Stimulated activated memory B cell treated with anti-CD40 and anti-IgM and Interleukin-4, amounts not matched to agents 10 μg/mL and 1 μg/mL and 100 μg/mL, for 72 hours (primary cell): ENCODE data around the gene MAP3K4.

Experiments
- ATAC-seq: fragments of 150-1000 bp; cut with Tn5 transposase; 2 replicates; pipeline ENCODE4 v1.10.0; 2021
- H3K27ac Mint-ChIP-seq: one replicate; pipeline ENCODE4 v1.8.0; 2022; ENCODE audit warnings: mild to moderate bottlenecking, mixed read lengths
- H3K27me3 Mint-ChIP-seq: one replicate; pipeline ENCODE4 v1.8.0; 2022; ENCODE audit warnings: mixed read lengths
- H3K36me3 Mint-ChIP-seq: one replicate; pipeline ENCODE4 v1.8.0; 2022; ENCODE audit warnings: mixed read lengths
- H3K4me1 Mint-ChIP-seq: one replicate; pipeline ENCODE4 v1.8.0; 2022; ENCODE audit warnings: mixed read lengths
- H3K4me3 Mint-ChIP-seq: one replicate; pipeline ENCODE4 v1.8.0; 2022; ENCODE audit warnings: mild to moderate bottlenecking, moderate library complexity, mixed read lengths
- H3K9me3 Mint-ChIP-seq: one replicate; pipeline ENCODE4 v1.8.0; 2022; ENCODE audit warnings: mixed read lengths

The MAP3K4 gene

DNA sequence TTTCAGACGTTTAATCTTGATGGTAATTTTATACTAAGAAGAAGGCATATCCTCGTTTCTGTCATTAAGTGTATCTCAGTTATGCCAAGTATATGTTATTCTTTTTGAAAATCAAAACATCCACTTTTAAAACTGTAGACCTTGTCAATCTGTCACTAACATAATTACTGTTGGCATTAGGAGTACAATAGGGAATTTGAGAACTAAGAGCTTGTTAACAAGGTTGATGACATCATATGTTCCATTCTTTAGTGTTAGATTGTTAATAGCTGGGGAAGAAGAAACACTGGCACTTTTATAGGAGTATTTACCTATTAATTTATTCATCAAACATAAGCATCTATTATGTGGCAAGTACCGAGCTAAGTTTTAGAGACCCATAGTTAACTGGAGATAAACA, 76.2 kb downstream of the MAP3K4 start:
- Mint-ChIP-seq H3K36me3 (peaks cover 37% of the 10 kb centered on the region), H3K27ac (no peak overlapping the region), H3K4me1 (peaks cover 19% of the 10 kb centered on the region), H3K4me3 (no peak overlapping the region), H3K27me3 (no peaks in the 10 kb centered on the region), H3K9me3 (no peaks in the 10 kb centered on the region)
- ATAC-seq, result no peak

DNA sequence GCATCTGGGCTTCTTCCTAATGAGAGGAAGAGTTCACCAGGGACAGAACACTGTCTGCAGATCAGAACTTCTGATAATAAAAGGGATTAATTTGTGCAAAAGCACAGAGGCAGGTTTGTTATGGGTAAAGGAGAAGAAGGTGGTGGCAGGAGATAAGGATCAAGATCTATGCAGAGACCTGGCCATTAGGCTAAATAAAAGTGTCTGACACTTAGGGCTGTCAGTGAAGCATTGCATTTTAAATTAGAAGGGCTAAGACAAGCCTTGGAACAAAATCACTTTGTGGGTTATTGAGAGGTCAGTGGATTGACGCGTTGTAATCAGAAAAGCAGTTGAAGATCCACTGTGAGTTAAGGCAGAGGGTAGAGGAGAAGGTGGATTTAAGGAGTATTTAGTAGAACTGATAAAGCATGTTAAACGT, 76.8 kb downstream of the MAP3K4 start:
- ATAC-seq, result no peak
- H3K4me1 Mint-ChIP-seq, result peaks cover 16% of the 10 kb centered on the region
- H3K27me3 Mint-ChIP-seq, result no peaks in the 10 kb centered on the region
- H3K36me3 Mint-ChIP-seq, result peaks cover 36% of the 10 kb centered on the region
- H3K4me3 Mint-ChIP-seq, result no peak overlapping the region
- H3K9me3 Mint-ChIP-seq, result no peaks in the 10 kb centered on the region
- no peak overlapping the region for H3K27ac Mint-ChIP-seq

DNA sequence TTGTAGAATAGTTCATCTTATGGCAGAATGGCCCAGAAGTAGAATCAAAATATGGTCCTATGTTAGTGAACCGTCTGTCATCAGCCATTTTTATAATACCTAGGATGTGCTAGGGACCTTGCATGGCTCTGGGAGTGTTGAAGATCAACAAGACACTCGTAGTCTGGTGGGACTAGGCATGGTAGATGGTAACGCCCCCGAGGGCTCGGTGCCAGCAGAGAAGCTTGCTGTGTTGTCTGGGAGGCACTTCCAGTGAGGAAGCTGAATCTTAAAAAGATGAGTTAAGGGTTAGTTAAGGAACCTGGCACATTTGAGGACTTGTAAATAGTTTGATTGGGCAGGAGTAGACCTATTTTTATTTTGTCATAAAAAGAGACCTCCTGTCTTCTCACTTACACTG, 82.4 kb downstream of the MAP3K4 start:
- H3K36me3 Mint-ChIP-seq, result peaks cover 16% of the 10 kb centered on the region
- no peaks in the 10 kb centered on the region for H3K9me3 Mint-ChIP-seq
- no peaks in the 10 kb centered on the region for H3K4me1 Mint-ChIP-seq
- no peak overlapping the region for H3K27ac Mint-ChIP-seq
- ATAC-seq, result no peak
- H3K27me3 Mint-ChIP-seq, result no peaks in the 10 kb centered on the region
- no peak overlapping the region for H3K4me3 Mint-ChIP-seq

DNA sequence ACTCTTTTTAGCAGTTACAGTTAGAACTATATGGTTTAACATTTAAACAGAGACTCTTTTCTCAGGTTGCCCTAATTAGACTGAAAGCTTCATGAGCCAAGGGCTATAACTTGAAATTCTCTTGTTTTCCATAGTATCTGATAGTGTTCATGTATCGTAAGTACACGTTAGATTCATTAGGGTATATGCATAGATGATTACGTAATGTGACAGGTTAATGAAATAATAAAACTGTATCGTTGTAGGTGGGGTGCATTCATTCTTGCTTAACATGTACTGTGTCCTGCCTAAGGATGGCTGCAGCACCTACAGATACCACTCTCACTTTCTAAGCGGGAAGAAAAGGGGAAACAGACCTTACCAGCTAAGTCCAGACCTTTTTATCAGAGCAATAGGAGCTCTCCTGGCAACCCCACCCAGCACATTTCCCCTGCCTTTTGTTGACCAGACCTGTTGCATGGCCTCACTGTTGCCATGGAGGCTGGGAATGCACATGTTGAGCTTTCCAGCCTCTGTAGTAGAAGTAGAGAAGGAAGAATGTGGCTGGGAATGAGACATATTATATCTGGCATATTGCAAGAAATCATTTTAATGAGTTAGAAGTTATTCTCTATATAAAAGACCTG, 83.0 kb downstream of the MAP3K4 start:
- ATAC-seq, result no peak
- no peaks in the 10 kb centered on the region for H3K4me1 Mint-ChIP-seq

DNA sequence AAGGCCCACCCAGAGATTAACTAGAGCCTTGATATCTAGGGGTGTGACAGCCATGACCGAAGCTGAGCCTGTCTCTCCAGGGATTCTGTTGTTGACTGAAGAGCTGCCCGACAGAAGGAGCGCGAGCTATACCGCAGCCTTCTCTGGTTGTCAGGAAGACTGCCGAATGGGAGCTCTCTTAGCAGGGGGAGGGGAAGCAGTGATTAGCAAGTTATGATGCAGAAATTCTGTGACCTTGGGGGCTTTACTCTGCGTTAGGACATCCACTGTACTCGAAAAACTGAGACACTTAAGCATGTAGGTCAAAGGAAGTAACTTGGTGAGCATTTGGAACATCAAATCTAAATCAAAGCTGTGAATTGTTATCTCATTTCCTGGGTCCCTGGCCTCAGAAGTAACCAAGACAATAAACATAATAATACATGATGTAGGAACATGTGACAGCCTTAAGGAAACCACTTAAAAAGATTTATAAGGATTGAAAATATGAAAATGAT, 84.7 kb downstream of the MAP3K4 start:
- H3K27ac Mint-ChIP-seq, result no peak overlapping the region
- no peaks in the 10 kb centered on the region for H3K9me3 Mint-ChIP-seq
- H3K4me3 Mint-ChIP-seq, result no peak overlapping the region
- H3K36me3 Mint-ChIP-seq, result peaks cover 27% of the 10 kb centered on the region
- ATAC-seq, result no peak
- H3K27me3 Mint-ChIP-seq, result no peaks in the 10 kb centered on the region
- H3K4me1 Mint-ChIP-seq, result no peaks in the 10 kb centered on the region

More for the DNA sequence above, 83.0 kb downstream of the MAP3K4 start:
- Mint-ChIP-seq H3K27ac (no peak overlapping the region), H3K36me3 (peaks cover 21% of the 10 kb centered on the region), H3K9me3 (no peaks in the 10 kb centered on the region), H3K4me3 (no peak overlapping the region), H3K27me3 (no peaks in the 10 kb centered on the region)

DNA sequence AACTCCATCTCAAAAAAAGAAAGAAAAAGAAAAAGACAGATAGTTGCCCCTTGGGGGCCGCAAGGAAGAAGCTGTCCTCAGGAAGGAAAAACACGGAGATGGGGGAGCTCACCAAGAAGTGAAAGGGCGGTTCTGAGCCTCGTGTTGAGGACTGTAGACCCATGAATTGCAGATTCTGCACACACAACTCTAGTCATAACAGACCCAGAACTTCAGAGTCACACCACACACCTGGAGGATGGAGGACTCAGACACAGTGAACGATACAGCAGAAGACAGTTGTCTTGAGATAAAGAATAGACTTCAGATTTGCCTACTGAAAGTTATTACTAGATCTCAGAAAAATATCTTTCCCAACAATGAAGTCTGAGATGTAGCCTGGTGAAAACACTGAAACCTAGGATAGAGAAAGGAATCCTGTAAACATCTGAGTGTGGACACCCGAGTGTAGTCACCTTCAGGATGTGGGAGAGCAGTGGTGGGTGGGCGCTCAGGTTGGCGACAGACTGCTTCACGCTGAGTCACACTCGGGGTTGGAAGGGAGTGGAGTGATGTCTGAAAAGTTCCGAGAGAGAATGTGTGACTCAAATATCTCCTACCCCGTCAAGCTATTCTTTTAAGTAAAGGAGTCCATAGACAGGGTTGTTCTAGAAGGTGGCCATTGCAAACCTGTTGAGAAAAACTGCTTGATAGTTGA, 88.1 kb downstream of the MAP3K4 start:
- H3K36me3 Mint-ChIP-seq, result peaks cover 16% of the 10 kb centered on the region
- no peaks in the 10 kb centered on the region for H3K9me3 Mint-ChIP-seq
- no peaks in the 10 kb centered on the region for H3K4me1 Mint-ChIP-seq
- H3K27ac Mint-ChIP-seq, result peak overlapping the region; percentile 25
- no peaks in the 10 kb centered on the region for H3K27me3 Mint-ChIP-seq
- ATAC-seq, result no peak
- H3K4me3 Mint-ChIP-seq, result no peak overlapping the region

DNA sequence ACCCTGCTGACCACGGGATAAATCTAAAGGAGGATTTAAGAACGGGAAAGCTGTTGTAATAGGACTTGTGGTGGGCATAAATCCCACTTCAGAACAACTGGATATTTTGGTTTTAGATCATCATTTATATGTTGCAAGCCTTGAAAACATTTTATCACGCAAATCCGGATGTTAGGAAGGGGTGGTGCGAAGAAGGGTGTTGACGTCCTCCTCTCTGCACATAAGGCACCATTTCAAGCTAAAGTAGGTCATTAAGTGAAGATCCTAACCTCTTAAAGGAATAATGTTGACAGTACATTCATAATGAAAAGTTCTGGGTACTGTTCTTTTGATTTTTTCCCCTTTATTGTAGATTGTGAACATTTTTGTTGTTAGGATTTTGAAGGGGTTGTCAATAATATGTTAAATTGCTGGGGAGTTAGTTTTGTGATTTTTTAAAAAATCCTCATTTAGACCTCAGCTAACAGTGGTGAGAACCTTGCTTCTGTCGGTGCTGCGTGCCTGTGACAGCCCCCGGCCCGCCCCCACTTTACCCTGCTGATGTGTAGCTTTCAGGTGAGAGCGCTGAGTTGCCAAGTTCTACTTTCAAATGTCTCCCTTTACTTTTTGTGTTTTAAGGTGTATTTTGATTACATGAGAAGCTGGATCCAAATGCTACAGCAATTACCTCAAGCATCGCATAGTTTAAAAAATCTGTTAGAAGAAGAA, 88.8 kb downstream of the MAP3K4 start:
- Mint-ChIP-seq H3K4me3 (no peak overlapping the region), H3K27me3 (no peaks in the 10 kb centered on the region), H3K4me1 (no peaks in the 10 kb centered on the region)

DNA sequence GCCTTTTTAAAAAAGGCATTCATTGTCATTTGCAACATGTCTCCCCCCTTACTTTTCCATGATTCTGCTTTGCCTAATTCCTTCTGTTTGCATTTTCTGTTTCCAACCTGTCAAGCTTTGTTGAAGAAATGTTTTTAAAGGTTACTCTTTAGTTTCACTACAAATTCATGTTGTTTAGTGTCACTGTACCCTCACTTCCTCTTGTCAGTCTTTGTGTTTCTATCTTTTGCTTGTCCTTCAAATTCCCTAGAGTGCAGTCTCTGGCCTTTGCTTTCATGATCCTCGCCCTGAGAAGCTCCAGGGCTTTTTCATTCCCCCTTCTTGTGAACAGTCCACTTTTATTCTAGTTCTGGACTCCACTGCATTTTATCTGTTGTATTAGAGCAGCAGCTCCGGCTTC, 90.6 kb downstream of the MAP3K4 start:
- Mint-ChIP-seq H3K27ac (no peak overlapping the region), H3K4me1 (no peaks in the 10 kb centered on the region), H3K4me3 (no peak overlapping the region), H3K27me3 (no peaks in the 10 kb centered on the region), H3K9me3 (no peaks in the 10 kb centered on the region), H3K36me3 (peaks cover 28% of the 10 kb centered on the region)
- no peak for ATAC-seq

More for the DNA sequence above, 88.8 kb downstream of the MAP3K4 start:
- no peak for ATAC-seq
- peaks cover 20% of the 10 kb centered on the region for H3K36me3 Mint-ChIP-seq
- H3K27ac Mint-ChIP-seq, result no peak overlapping the region
- no peaks in the 10 kb centered on the region for H3K9me3 Mint-ChIP-seq

DNA sequence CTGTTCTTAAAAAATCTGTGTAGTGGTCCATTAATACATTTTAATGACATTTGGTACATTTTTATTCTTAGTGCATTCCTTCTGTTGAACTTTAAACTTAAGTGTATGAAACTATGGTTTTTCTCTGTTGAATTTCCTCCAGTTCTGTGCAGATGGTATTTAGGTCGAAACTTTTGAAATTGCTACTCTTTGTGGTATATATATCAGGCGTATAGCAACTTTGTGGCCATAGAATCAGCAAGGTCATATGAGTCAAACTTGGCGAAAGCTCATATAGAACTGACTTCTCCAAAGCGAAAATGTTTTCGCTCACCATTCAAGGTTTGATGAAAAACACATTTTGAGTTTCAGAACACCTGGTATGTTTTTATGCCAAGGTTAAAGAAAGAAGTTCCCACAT, 93.7 kb downstream of the MAP3K4 start:
- no peaks in the 10 kb centered on the region for H3K9me3 Mint-ChIP-seq
- H3K27ac Mint-ChIP-seq, result no peak overlapping the region
- no peak for ATAC-seq
- no peaks in the 10 kb centered on the region for H3K27me3 Mint-ChIP-seq
- H3K36me3 Mint-ChIP-seq, result peaks cover 42% of the 10 kb centered on the region
- H3K4me1 Mint-ChIP-seq, result no peaks in the 10 kb centered on the region
- H3K4me3 Mint-ChIP-seq, result no peak overlapping the region

DNA sequence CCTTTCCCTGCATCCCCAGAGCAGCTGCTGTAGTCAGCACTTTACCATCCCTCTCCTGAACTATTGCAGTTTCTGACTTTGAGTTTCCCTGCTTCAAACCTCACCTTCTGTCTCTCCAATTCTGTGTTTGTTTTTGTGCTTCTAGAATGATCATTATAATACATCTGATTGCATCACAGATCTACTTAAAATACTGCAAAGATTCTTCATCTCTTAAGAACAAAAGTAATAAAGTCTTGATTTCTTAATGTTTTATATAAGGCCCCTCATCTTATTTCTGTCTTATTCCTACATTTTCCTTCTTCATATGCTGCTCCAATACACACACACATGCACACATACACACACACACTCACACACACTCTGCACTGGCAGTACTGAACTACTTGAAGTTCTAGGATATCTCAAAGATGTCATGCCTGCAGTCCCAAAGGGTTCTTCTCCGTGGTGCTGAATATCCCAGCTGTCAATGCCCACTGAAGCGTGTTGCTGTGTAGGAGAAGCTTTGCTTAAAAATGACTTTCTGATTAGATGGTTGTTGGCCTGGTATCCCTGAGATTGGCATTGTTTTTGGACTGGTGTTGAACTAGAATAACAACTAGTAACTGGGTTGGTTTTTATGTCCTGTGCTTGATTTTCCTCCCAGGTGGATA, 97.2 kb downstream of the MAP3K4 start:
- no peaks in the 10 kb centered on the region for H3K9me3 Mint-ChIP-seq
- H3K27ac Mint-ChIP-seq, result no peak overlapping the region
- H3K4me1 Mint-ChIP-seq, result no peaks in the 10 kb centered on the region
- H3K36me3 Mint-ChIP-seq, result peaks cover 70% of the 10 kb centered on the region
- no peak for ATAC-seq
- H3K27me3 Mint-ChIP-seq, result no peaks in the 10 kb centered on the region
- no peak overlapping the region for H3K4me3 Mint-ChIP-seq

DNA sequence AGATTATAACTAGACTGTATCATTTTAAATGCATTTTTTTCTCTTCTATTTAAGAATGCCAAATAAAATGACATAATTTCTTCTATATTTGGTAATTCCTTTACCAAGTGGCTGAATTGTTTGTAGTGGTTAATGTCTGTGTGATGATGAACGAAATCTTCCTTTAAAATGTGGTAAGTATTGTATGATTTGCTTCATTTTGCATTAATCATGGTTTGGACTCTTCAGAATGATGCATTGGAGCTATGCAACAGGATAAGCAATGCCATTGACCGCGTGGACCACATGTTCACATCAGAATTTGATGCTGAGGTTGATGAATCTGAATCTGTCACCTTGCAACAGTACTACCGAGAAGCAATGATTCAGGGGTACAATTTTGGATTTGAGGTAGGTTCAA, 99.6 kb downstream of the MAP3K4 start:
- H3K4me1 Mint-ChIP-seq, result no peaks in the 10 kb centered on the region
- no peak overlapping the region for H3K4me3 Mint-ChIP-seq
- ATAC-seq, result no peak
- no peaks in the 10 kb centered on the region for H3K27me3 Mint-ChIP-seq
- peaks cover 69% of the 10 kb centered on the region for H3K36me3 Mint-ChIP-seq
- H3K27ac Mint-ChIP-seq, result no peak overlapping the region
- no peaks in the 10 kb centered on the region for H3K9me3 Mint-ChIP-seq

DNA sequence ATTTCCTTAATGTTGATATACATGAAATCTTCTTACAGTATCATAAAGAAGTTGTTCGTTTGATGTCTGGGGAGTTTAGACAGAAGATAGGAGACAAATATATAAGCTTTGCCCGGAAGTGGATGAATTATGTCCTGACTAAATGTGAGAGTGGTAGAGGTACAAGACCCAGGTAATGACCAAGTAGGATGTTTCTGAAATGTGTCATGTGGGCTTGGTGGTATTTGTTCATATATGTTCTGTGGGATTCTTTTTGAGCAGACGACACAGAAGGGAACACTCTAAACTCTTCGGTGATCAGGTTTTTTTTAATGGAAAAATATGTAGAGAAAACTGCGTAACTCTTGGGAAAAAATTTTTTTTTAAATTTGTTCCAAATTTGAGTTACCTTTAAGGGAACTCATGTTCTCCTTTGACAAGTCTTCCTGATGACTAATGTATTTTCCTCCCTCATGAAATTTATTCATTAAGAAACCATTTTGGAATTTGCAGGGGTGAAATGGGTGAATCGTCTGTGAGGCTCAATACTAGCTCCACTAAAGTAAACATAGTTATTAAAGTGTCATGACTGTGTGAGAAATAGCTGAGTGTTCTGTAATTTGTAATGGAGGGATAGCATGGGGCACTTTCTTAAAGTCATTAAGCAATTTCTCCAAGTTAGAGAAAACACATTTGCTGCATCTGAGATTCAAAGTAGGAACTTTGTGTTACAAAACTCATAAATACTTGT, 100.6 kb downstream of the MAP3K4 start:
- Mint-ChIP-seq H3K4me3 (no peak overlapping the region), H3K9me3 (no peaks in the 10 kb centered on the region), H3K4me1 (no peaks in the 10 kb centered on the region), H3K27ac (no peak overlapping the region), H3K27me3 (no peaks in the 10 kb centered on the region), H3K36me3 (peaks cover 69% of the 10 kb centered on the region)
- ATAC-seq, result no peak

DNA sequence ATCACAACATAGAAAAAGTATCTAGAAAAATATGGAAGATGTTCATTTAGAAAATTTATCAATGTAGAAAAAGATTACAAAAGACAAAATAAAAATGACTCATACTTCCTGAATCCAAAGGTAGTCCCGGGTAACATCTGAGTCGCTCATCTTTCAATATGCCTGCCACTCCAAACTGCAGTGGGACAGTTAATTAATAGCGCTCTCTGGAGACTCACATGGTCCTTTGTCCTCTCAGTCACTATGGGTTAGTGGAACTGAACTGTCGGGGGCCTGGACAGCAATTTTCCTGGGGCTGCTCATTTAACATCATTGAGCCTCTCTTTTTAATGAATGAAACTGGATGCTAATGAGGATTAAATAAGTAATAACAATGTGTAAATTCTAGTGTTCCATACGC, 103.4 kb downstream of the MAP3K4 start:
- Mint-ChIP-seq H3K4me1 (no peaks in the 10 kb centered on the region), H3K9me3 (no peaks in the 10 kb centered on the region), H3K27me3 (no peaks in the 10 kb centered on the region), H3K27ac (no peak overlapping the region), H3K4me3 (no peak overlapping the region), H3K36me3 (peaks cover 64% of the 10 kb centered on the region)
- no peak for ATAC-seq

DNA sequence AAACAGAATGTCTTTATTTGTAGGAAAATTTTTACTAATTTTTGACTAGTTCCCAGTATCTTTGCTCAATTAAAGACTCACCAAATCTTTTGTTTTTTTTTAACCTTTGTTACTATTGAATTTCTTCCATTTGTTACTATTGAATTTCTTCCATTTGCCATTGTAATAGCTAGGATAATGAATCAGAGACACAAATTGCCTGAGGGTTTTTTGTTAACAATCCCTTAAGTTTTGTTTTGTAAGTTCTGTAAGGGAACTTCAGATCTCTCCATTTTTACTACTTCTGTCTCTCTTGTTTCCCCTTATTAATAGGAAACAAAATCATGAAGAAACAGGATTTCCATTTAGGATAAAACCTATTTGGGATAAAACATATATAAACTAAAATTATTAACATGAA, 104.3 kb downstream of the MAP3K4 start:
- no peak overlapping the region for H3K4me3 Mint-ChIP-seq
- H3K27me3 Mint-ChIP-seq, result no peaks in the 10 kb centered on the region
- H3K36me3 Mint-ChIP-seq, result peaks cover 56% of the 10 kb centered on the region
- no peak for ATAC-seq
- no peaks in the 10 kb centered on the region for H3K4me1 Mint-ChIP-seq
- H3K9me3 Mint-ChIP-seq, result no peaks in the 10 kb centered on the region
- H3K27ac Mint-ChIP-seq, result no peak overlapping the region

DNA sequence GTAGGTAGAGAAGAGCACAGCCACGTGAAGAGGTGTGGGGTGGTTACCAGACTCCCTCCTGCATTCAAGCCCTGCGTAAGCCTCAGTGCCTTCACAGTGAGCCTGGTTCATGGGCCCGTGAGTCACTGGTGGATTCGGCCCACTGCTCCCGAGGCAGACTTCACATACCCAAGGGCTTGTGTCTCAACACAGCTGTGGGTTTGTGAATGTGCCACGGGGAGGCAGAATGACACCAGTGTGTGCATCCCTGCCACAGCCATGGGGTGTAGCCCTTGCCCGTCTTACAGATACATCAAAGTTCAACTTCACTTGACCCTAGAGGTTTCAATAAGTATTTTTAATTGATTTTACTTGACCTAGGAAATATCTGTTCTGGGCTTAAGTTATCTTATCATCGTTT, 108.5 kb downstream of the MAP3K4 start:
- Mint-ChIP-seq H3K4me3 (no peak overlapping the region), H3K4me1 (no peaks in the 10 kb centered on the region), H3K36me3 (peaks cover 44% of the 10 kb centered on the region), H3K27me3 (no peaks in the 10 kb centered on the region), H3K27ac (no peak overlapping the region), H3K9me3 (no peaks in the 10 kb centered on the region)
- no peak for ATAC-seq
